ENCODE measurements around the gene MGRN1.

Gene MGRN1

DNA sequence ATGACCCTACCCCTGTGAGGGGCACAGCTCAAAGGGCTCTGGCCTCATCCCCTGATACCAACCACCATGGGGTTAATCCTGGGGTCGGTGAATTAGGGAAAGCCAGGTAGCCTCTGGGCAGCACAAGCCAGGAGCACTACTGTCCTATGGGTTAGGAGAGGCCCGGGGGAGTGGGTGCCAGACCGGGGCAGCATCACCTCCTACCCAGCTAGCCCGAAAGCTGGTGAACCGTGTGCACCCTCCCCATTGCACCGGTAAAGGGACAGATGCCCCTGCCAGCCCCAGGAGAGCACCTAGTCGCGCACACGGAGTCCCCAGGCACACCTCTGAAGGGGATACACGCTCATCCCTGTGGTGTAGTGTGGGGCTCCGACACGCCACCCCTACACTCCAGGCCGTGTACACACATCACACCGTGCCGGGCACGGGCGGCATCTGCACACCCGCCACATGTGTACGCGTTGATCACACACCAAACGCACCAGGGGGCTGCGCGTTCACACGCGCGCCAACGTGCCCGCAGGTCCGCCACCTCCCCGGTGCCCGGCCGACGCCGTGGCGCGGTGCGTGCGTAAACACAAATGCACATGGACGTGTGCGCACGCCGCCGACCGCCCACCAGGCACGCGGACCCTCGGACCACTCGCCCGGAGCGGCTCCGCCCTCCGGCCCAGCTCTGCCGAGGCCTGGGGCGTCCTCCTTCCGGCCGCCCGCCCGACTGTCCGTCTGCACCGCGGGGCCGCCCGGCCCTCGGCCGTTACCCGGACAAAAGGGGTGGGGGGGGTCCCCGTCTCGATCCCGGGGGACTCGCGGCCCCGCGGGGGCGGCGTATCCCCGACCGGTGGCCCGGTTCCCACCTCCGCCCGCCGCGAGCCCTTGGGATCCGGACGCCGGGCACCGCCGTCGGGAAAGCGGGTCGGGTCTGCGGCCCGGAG is 10.7 kb upstream of the MGRN1 start:
- TF ChIP-seq, protein P1, sequence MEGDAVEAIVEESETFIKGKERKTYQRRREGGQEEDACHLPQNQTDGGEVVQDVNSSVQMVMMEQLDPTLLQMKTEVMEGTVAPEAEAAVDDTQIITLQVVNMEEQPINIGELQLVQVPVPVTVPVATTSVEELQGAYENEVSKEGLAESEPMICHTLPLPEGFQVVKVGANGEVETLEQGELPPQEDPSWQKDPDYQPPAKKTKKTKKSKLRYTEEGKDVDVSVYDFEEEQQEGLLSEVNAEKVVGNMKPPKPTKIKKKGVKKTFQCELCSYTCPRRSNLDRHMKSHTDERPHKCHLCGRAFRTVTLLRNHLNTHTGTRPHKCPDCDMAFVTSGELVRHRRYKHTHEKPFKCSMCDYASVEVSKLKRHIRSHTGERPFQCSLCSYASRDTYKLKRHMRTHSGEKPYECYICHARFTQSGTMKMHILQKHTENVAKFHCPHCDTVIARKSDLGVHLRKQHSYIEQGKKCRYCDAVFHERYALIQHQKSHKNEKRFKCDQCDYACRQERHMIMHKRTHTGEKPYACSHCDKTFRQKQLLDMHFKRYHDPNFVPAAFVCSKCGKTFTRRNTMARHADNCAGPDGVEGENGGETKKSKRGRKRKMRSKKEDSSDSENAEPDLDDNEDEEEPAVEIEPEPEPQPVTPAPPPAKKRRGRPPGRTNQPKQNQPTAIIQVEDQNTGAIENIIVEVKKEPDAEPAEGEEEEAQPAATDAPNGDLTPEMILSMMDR (IDR thresholded peaks at IDR 0.05; ENCODE audit: low read depth, low read length), result no peak
- peak; percentile 37 to 54 for DNase-seq (ENCODE audit: low read depth in 2 of 2)
- H3K4me3 ChIP-seq (replicated peaks in 1 of 2; ENCODE audit: low read depth in 2 of 2, low read length in 2 of 2), result peak overlapping the region; percentile 71 to 80

GRCh38 chr16:4614571-4615383 is 9.8 kb upstream of the MGRN1 start, which contains the start of gene UBALD1:
TSS of gene UBALD1 (minus strand) at chr16:4614888. CDS start at chr16:4614797, 91 bp downstream.
- DNase-seq (ENCODE audit: low read depth in 2 of 2), result peak; percentile 90 to 91
- TF ChIP-seq, protein P1 (IDR thresholded peaks at IDR 0.05; ENCODE audit: low read depth, low read length), result no peak
- peak within 1 kb of the TSS; percentile 71 to 80 for H3K4me3 ChIP-seq (replicated peaks in 1 of 2; ENCODE audit: low read depth in 2 of 2, low read length in 2 of 2)

GRCh38 chr16:4615384-4616046 is 9.1 kb upstream of the MGRN1 start:
- H3K4me3 ChIP-seq (replicated peaks in 1 of 2; ENCODE audit: low read depth in 2 of 2, low read length in 2 of 2), result peak overlapping the region; percentile 19 to 80
- no peak for DNase-seq (ENCODE audit: low read depth in 2 of 2)
- TF ChIP-seq, protein P1 (IDR thresholded peaks at IDR 0.05; ENCODE audit: low read depth, low read length), result no peak

DNA sequence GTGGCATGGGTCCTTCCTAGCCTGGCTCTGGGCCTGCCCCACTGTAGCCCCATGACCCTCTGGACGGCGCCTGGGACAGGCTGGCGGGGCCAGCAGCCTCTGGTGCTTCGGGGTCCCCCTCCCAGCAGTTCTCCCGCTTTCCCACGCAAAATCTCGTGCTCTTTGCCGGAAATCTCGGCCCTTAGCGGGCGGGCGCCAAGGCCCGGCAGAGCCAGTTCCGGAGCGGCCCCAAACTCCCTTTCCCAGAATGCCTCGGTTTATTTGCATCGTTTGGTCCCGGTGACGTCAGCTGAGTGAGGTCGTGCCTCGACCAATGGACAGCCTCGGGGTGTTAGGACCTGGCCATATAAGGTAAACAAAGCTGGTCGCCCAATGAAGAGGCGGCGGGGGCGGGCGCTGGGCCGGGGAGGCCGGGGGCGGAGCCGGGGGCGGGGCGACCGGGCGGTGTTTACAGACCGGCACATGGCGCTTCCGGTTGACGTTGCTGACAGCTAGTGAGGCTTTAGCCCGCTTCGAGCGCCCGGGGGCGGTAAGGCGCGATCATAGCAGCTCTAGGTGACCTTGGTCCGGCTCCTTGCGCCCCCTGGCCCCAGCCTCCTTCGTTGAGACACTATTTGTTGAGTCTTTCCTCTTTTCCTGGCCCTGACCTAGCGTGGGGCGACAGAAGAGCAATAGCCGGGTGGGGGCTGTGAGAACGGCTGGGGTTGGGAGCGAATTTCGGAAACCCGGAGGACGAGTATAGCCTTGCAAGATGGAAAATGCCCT is 8.4 kb upstream of the MGRN1 start:
- peak; percentile 100 for DNase-seq (ENCODE audit: low read depth in 2 of 2)
- TF ChIP-seq, protein P1 (IDR thresholded peaks at IDR 0.05; ENCODE audit: low read depth, low read length), result peak; percentile 47
- H3K4me3 ChIP-seq (replicated peaks in 1 of 2; ENCODE audit: low read depth in 2 of 2, low read length in 2 of 2), result peak overlapping the region; percentile 60 to 64

DNA sequence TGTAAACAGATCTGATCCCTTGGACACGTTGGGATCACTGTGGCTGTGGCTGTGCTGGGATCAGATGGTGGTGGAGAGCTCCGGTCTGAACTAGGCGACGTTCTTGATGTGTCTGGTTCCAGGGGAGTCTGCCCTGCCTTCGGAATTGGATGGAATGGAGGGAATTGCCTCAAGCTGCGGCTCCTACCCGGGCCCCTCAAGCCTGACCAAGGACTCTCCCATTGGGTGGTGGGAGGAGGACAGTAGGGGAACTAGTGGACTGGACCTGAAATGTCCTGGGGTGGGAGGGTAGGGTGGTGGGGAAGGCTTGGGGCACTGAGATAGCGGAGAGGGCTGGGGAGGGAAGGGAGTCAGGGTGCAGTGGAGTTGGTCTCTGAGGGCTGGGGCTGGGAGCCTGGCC is 6.7 kb upstream of the MGRN1 start:
- no peak overlapping the region for H3K4me3 ChIP-seq (replicated peaks in 1 of 2; ENCODE audit: low read depth in 2 of 2, low read length in 2 of 2)
- no peak for DNase-seq (ENCODE audit: low read depth in 2 of 2)
- TF ChIP-seq, protein P1 (IDR thresholded peaks at IDR 0.05; ENCODE audit: low read depth, low read length), result no peak
